Measurements from ENCODE around the gene CXXC4.

Gene CXXC4

GRCh38 chr4:104494822-104495559 lies at the start of gene CXXC4:
TSS of gene CXXC4 (minus strand) at chr4:104494894. CDS start at chr4:104491802, 3,092 bp downstream.
- H3K4me3 ChIP-seq (ENCODE audit: low read length) = no peak within 1 kb of the TSS
- H3K36me3 ChIP-seq (ENCODE audit: control insufficient read depth, low read length) = no peaks in the 10 kb centered on the region
- no peaks in the 10 kb centered on the region for H3F3A ChIP-seq (ENCODE audit: control insufficient read depth, insufficient read depth)
- no peak for TF ChIP-seq CTCF (IDR thresholded peaks at IDR 0.05; ENCODE audit: low read depth, low read length, poor library complexity, severe bottlenecking)
- no peak for TF ChIP-seq EZH2phosphoT487 (IDR thresholded peaks at IDR 0.05; ENCODE audit: borderline replicate concordance, low read length)
- peaks cover 14% of the 10 kb centered on the region for H3K4me1 ChIP-seq (ENCODE audit: control insufficient read depth, low read length)
- H3K4me2 ChIP-seq (ENCODE audit: low read length) = no peak within 1 kb of the TSS
- no peaks in the 10 kb centered on the region for H3K9me3 ChIP-seq (ENCODE audit: control insufficient read depth, insufficient read depth, low read length)
- H3K79me2 ChIP-seq (ENCODE audit: control insufficient read depth, low read length) = no peaks in the 10 kb centered on the region
- H3K27ac ChIP-seq (ENCODE audit: low read depth, low read length) = no peak within 1 kb of the TSS
- no peaks in the 10 kb centered on the region for H3K9me2 ChIP-seq (replicated peaks; ENCODE audit: control insufficient read depth, low read length)
- H3K27me3 ChIP-seq (ENCODE audit: control insufficient read depth, low read length) = peaks cover 38% of the 10 kb centered on the region
- H4K20me1 ChIP-seq (ENCODE audit: control insufficient read depth, insufficient read depth, low read depth, low read length) = no peaks in the 10 kb centered on the region

- no peaks in the 10 kb centered on the region for H3K9me2 ChIP-seq (replicated peaks; ENCODE audit: control insufficient read depth, low read length)
- no peaks in the 10 kb centered on the region for H4K20me1 ChIP-seq (ENCODE audit: control insufficient read depth, insufficient read depth, low read depth, low read length)
- no peak for TF ChIP-seq EZH2phosphoT487 (IDR thresholded peaks at IDR 0.05; ENCODE audit: borderline replicate concordance, low read length)
- no peak for TF ChIP-seq CTCF (IDR thresholded peaks at IDR 0.05; ENCODE audit: low read depth, low read length, poor library complexity, severe bottlenecking)
Observed at GRCh38 chr4:104533156-104533555, 38.5 kb upstream of the CXXC4 start.

GRCh38 chr4:104532677-104533076 lies 38.0 kb upstream of the CXXC4 start:
- Histone ChIP-seq H3K36me3 (ENCODE audit: control insufficient read depth, low read length) (no peaks in the 10 kb centered on the region), H3K4me1 (ENCODE audit: control insufficient read depth, low read length) (no peaks in the 10 kb centered on the region), H3K79me2 (ENCODE audit: control insufficient read depth, low read length) (no peaks in the 10 kb centered on the region), H3K9me2 (replicated peaks; ENCODE audit: control insufficient read depth, low read length) (no peaks in the 10 kb centered on the region), H3K27ac (ENCODE audit: low read depth, low read length) (no peak overlapping the region), H3K4me3 (ENCODE audit: low read length) (no peak overlapping the region), H3K4me2 (ENCODE audit: low read length) (no peak overlapping the region), H3F3A (ENCODE audit: control insufficient read depth, insufficient read depth) (no peaks in the 10 kb centered on the region), H3K27me3 (ENCODE audit: control insufficient read depth, low read length) (no peaks in the 10 kb centered on the region), H3K9me3 (ENCODE audit: control insufficient read depth, insufficient read depth, low read length) (no peaks in the 10 kb centered on the region), H4K20me1 (ENCODE audit: control insufficient read depth, insufficient read depth, low read depth, low read length) (no peaks in the 10 kb centered on the region)
- no peak for TF ChIP-seq EZH2phosphoT487 (IDR thresholded peaks at IDR 0.05; ENCODE audit: borderline replicate concordance, low read length)

More at GRCh38 chr4:104533156-104533555, 38.5 kb upstream of the CXXC4 start:
- H3K4me1 ChIP-seq (ENCODE audit: control insufficient read depth, low read length) = no peaks in the 10 kb centered on the region
- no peaks in the 10 kb centered on the region for H3K36me3 ChIP-seq (ENCODE audit: control insufficient read depth, low read length)
- no peaks in the 10 kb centered on the region for H3K9me3 ChIP-seq (ENCODE audit: control insufficient read depth, insufficient read depth, low read length)
- no peaks in the 10 kb centered on the region for H3K79me2 ChIP-seq (ENCODE audit: control insufficient read depth, low read length)
- H3K4me2 ChIP-seq (ENCODE audit: low read length) = no peak overlapping the region
- no peak overlapping the region for H3K27ac ChIP-seq (ENCODE audit: low read depth, low read length)
- no peaks in the 10 kb centered on the region for H3K27me3 ChIP-seq (ENCODE audit: control insufficient read depth, low read length)
- no peaks in the 10 kb centered on the region for H3F3A ChIP-seq (ENCODE audit: control insufficient read depth, insufficient read depth)
- no peak overlapping the region for H3K4me3 ChIP-seq (ENCODE audit: low read length)

GRCh38 chr4:104531390-104531789 lies 36.7 kb upstream of the CXXC4 start:
- H3K9me3 ChIP-seq (ENCODE audit: control insufficient read depth, insufficient read depth, low read length) = no peaks in the 10 kb centered on the region
- no peaks in the 10 kb centered on the region for H3K36me3 ChIP-seq (ENCODE audit: control insufficient read depth, low read length)
- no peaks in the 10 kb centered on the region for H3K4me1 ChIP-seq (ENCODE audit: control insufficient read depth, low read length)
- H3K4me2 ChIP-seq (ENCODE audit: low read length) = no peak overlapping the region
- no peaks in the 10 kb centered on the region for H3K9me2 ChIP-seq (replicated peaks; ENCODE audit: control insufficient read depth, low read length)
- H4K20me1 ChIP-seq (ENCODE audit: control insufficient read depth, insufficient read depth, low read depth, low read length) = no peaks in the 10 kb centered on the region
- H3K27ac ChIP-seq (ENCODE audit: low read depth, low read length) = no peak overlapping the region
- H3K79me2 ChIP-seq (ENCODE audit: control insufficient read depth, low read length) = no peaks in the 10 kb centered on the region
- no peak for TF ChIP-seq EZH2phosphoT487 (IDR thresholded peaks at IDR 0.05; ENCODE audit: borderline replicate concordance, low read length)
- TF ChIP-seq CTCF (IDR thresholded peaks at IDR 0.05; ENCODE audit: low read depth, low read length, poor library complexity, severe bottlenecking) = no peak
- H3F3A ChIP-seq (ENCODE audit: control insufficient read depth, insufficient read depth) = no peaks in the 10 kb centered on the region
- H3K27me3 ChIP-seq (ENCODE audit: control insufficient read depth, low read length) = no peaks in the 10 kb centered on the region
- no peak overlapping the region for H3K4me3 ChIP-seq (ENCODE audit: low read length)

Measured in DOHH2 (cell line).